ENCODE results near the gene PRKRA.

DNA sequence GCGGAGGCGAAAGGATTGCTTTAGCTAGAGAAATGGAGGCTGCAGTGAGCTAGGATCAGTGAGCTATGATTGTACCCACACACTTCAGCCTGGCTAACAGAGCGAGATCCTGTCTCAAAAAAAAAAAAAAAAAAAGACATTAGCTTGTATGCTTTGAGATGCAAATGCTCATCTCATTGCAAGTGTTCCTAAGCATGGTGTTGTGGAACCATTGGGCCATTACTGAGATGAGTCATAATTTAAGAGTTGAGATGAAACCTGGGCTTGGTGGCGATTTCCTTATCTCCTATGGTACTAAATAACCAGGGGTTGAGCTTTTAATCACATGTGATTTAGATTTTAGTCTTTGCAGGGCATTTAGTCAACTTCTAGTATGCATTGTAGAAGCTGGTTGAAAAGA, 31.5 kb upstream of the PRKRA start:
- no peak for TF ChIP-seq POLR2A (IDR thresholded peaks at IDR 0.05)
- TF ChIP-seq, protein P1, sequence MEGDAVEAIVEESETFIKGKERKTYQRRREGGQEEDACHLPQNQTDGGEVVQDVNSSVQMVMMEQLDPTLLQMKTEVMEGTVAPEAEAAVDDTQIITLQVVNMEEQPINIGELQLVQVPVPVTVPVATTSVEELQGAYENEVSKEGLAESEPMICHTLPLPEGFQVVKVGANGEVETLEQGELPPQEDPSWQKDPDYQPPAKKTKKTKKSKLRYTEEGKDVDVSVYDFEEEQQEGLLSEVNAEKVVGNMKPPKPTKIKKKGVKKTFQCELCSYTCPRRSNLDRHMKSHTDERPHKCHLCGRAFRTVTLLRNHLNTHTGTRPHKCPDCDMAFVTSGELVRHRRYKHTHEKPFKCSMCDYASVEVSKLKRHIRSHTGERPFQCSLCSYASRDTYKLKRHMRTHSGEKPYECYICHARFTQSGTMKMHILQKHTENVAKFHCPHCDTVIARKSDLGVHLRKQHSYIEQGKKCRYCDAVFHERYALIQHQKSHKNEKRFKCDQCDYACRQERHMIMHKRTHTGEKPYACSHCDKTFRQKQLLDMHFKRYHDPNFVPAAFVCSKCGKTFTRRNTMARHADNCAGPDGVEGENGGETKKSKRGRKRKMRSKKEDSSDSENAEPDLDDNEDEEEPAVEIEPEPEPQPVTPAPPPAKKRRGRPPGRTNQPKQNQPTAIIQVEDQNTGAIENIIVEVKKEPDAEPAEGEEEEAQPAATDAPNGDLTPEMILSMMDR (IDR thresholded peaks at IDR 0.05): no peak
- TF ChIP-seq EP300 (IDR thresholded peaks at IDR 0.05): no peak

Measured in tibial nerve (tissue), 4 donors.